ENCODE data around the gene ZFP36. TPM values are rescaled to one million over a fixed set of nuclear protein-coding genes. Genes with fewer than 3 reads are reported as not detected.
"Not testable (repeated sequence)": the region's sequence is repeated elsewhere in the genome, so short reads cannot be mapped to it uniquely, and the experiment has no call there.

Gene ZFP36
- total RNA-seq, 1 donor from 2014 or later: 141 TPM

DNA sequence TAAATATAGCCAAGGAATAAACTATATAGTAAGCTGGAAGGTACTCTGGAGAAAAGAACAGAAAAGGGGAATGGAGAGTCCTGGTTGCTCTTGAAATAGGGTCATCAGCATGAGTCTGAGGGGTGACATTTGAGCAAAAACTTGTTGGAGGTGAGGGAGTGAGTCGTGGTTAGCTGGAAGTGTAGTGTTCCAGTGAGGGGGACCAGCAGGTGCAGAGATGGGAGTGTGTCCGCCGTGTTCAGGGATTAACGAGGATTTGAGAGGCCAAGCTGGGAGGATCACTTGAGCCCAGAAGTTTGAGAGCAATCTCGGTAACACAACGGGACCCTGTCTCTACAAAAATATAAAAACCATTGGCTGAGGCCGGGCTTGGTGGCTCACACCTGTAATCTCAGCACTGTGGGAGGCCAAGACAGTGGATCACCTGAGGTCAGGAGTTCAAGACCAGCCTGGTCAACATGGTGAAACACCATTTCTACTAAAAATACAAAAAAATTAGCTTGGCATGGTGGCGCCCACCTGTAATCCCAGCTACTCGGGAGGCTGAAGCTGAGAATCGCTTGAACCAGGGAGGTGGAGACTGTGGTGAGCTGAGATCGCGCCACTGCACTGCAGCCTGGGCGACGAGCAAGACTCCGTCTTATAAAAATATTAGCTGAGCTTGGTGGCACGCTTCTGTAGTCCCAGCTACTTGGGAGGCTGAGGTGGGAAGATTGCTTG is 39.9 kb downstream of the ZFP36 start:
- no peak for ATAC-seq

DNA sequence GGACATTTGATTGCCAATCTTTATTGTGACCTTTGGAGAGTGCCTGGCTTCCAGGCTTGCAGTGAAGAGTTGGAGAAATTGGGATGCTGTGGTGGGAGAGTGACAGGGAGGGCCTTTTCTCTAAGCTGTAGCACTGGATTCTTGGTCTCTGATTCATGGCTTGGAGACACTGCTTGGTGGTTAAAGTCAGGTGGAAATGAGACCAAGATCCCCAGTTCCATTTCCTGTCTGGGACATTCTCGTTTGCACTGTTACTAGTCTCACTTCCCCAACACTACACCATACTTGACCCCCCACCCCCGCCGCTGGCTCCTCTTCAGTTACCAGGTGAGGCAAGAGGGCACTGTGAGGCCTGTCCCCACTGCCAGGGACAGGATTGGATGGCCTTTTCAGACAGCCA is 41.6 kb downstream of the ZFP36 start:
- ATAC-seq: no peak

DNA sequence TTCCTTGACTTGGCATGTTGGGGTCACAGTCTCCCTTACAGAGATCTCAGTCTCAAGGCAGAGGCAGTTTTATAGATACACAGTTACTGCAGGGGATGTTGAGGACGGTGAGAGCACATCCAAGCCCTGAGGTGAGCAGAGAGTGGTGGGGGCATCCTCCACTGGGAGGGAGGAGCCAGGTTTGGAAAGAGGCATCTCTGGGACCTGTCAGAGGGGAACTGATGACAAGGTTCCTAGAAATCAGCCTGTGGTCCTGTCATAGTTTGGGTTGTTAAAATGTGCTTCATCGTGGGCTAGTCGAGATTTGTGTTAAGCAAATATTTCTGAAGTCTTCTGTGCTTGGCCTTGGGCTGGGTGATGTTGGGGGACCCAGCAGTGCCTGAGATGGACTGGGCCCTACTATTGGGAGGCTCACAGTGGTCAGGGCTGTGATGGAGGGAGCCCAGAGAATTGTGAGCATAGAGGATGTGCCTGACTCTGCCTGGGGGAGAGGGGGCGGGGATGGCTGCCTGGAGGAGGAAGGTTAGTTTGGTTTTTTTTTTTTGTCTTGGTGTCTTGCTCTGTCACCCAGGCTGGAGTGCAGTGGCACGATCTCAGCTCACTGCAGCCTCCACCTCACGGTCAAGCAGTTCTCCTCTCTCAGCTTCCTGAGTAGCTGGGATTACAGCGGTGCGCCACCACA is 42.6 kb downstream of the ZFP36 start:
- no peak for ATAC-seq

DNA sequence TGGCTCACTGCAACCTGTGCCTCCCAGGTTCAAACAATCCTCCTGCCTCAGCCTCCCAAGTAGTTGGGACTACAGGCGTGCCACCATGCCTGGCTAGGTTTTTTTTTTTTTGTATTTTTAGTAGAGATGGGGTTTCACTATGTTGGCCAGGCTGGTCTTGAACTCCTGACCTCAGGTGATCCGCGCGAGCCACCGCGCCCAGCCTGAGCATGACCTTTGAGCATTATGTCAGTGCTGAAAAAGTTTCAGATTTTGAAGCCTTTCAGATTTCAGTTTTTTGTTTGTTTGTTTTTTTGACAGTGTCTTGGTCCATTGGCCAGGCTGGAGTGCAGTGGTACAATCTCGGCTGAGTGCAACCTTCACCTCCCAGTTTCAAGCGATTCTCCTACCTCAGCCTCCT is 44.6 kb downstream of the ZFP36 start:
- ATAC-seq: not testable (repeated sequence)

Other genes with a start within 250 kb of the ZFP36 start
- 298 TPM for gene NCCRP1, start 209.9 kb upstream of the ZFP36 start, total RNA-seq
- gene SYCN, start 202.6 kb upstream of the ZFP36 start, total RNA-seq: not detected
- gene IFNL3, start 161.8 kb upstream of the ZFP36 start, total RNA-seq: not detected
- gene IFNL4, start 158.0 kb upstream of the ZFP36 start, total RNA-seq: not detected
- not detected for gene IFNL2, start 138.5 kb upstream of the ZFP36 start, total RNA-seq
- gene IFNL1, start 110.4 kb upstream of the ZFP36 start, total RNA-seq: not detected
- 0.08 TPM for gene LRFN1, start 86.0 kb upstream of the ZFP36 start, total RNA-seq
- gene GMFG, start 70.8 kb upstream of the ZFP36 start, total RNA-seq: 2.3 TPM
- 53.3 TPM for gene SAMD4B, start 64.4 kb upstream of the ZFP36 start, total RNA-seq
- gene PAF1, start 15.7 kb upstream of the ZFP36 start, total RNA-seq: 29.5 TPM
- gene MED29, start 15.5 kb upstream of the ZFP36 start, total RNA-seq: 21.4 TPM
- 12.8 TPM for gene PLEKHG2, start 5.8 kb downstream of the ZFP36 start, total RNA-seq
- gene RPS16, start 29.1 kb downstream of the ZFP36 start, total RNA-seq: 2,374 TPM
- 46.6 TPM for gene SUPT5H, start 38.7 kb downstream of the ZFP36 start, total RNA-seq
- gene TIMM50, start 74.0 kb downstream of the ZFP36 start, total RNA-seq: 55.6 TPM
- gene DLL3, start 92.1 kb downstream of the ZFP36 start, total RNA-seq: not detected
- gene SELENOV, start 108.3 kb downstream of the ZFP36 start, total RNA-seq: not detected
- 0.20 TPM for gene EID2B, start 126.0 kb downstream of the ZFP36 start, total RNA-seq
- 6.7 TPM for gene EID2, start 133.3 kb downstream of the ZFP36 start, total RNA-seq
- gene LGALS13, start 195.7 kb downstream of the ZFP36 start, total RNA-seq: not detected
- gene LGALS16, start 249.1 kb downstream of the ZFP36 start, total RNA-seq: not detected

All from esophagus mucosa (tissue), 1 donor.